Measurements from ENCODE around the gene GMDS. TPM values are rescaled to one million over a fixed set of nuclear protein-coding genes. Genes with fewer than 3 reads are reported as not detected.

GMDS gene
- total RNA-seq, 1 experiment from 2014 or later = 27.6 TPM

DNA sequence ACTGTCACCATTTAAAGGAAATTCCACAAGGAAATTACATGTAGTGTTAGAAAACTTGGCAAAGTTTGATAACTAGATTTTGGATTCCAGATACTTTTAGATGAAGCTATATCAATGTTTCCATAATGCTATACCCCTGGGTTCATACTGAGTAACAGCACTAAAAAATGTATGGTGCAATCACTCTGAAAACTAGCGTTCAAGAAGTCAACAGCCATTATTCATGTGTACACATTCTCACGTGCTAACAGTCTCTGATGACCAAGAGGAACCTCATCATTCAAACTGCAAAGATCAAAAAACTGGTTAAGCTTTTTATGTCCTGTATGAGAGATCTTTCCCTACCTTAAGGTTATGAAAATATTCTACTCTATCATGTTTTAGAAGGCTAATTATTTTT lies 197.6 kb downstream of the GMDS start:
- no CpG with 5 or more reads among the region's 2 CpGs for WGBS (ENCODE audit: extremely low coverage, insufficient read length, low lambda C conversion rate)
- Histone ChIP-seq H3K4me2 (ENCODE audit: insufficient read depth, insufficient read length, low read length) (no peak overlapping the region), H2BK12ac (ENCODE audit: insufficient read length, low read depth, low read length) (no peak overlapping the region), H4K5ac (ENCODE audit: insufficient read length, low read depth, low read length) (no peak overlapping the region), H2BK120ac (ENCODE audit: low read depth, low read length, poor library complexity, severe bottlenecking) (no peak overlapping the region), H3K4me1 (ENCODE audit: insufficient read depth, low read length) (no peaks in the 10 kb centered on the region), H3K9me3 (ENCODE audit: control insufficient read depth, low read depth, low read length) (no peaks in the 10 kb centered on the region), H3K79me1 (ENCODE audit: insufficient read depth, low read depth, low read length, poor library complexity, severe bottlenecking) (no peaks in the 10 kb centered on the region), H3K23ac (ENCODE audit: insufficient read length, low read depth, low read length) (no peak overlapping the region), H3K4ac (ENCODE audit: low read depth, low read length) (no peak overlapping the region), H2BK5ac (ENCODE audit: insufficient read length, low read length) (no peak overlapping the region), H3K27ac (ENCODE audit: insufficient read length, low read depth, low read length) (no peak overlapping the region), H2AFZ (ENCODE audit: low read length) (no peak overlapping the region), H2AK5ac (ENCODE audit: insufficient read length, low read length) (no peak overlapping the region), H3K56ac (ENCODE audit: insufficient read length, low read depth, low read length) (no peak overlapping the region), H2BK20ac (ENCODE audit: low read depth, low read length, poor library complexity, severe bottlenecking) (no peak overlapping the region), H4K20me1 (ENCODE audit: control insufficient read depth, insufficient read depth, insufficient read length) (no peaks in the 10 kb centered on the region), H3K79me2 (ENCODE audit: insufficient read depth, low read length) (no peaks in the 10 kb centered on the region), H4K8ac (replicated peaks; ENCODE audit: insufficient read length, low read depth, low read length) (no peak overlapping the region), H4K91ac (ENCODE audit: insufficient read length, low read depth, low read length) (no peak overlapping the region), H3K18ac (ENCODE audit: insufficient read length, low read depth, low read length) (no peak overlapping the region), H3K27me3 (ENCODE audit: insufficient read depth, low read length) (no peaks in the 10 kb centered on the region), H2BK15ac (ENCODE audit: low read depth, low read length) (no peak overlapping the region), H3K9ac (ENCODE audit: extremely low read depth, insufficient read length, low read length) (no peak overlapping the region), H3K23me2 (ENCODE audit: insufficient read length, low read depth, low read length, poor library complexity, severe bottlenecking) (no peaks in the 10 kb centered on the region), H3T11ph (ENCODE audit: low read length) (no peak overlapping the region), H3K14ac (ENCODE audit: insufficient read depth, low read length) (no peak overlapping the region)
- no peak for DNase-seq
- TF ChIP-seq, protein P1, sequence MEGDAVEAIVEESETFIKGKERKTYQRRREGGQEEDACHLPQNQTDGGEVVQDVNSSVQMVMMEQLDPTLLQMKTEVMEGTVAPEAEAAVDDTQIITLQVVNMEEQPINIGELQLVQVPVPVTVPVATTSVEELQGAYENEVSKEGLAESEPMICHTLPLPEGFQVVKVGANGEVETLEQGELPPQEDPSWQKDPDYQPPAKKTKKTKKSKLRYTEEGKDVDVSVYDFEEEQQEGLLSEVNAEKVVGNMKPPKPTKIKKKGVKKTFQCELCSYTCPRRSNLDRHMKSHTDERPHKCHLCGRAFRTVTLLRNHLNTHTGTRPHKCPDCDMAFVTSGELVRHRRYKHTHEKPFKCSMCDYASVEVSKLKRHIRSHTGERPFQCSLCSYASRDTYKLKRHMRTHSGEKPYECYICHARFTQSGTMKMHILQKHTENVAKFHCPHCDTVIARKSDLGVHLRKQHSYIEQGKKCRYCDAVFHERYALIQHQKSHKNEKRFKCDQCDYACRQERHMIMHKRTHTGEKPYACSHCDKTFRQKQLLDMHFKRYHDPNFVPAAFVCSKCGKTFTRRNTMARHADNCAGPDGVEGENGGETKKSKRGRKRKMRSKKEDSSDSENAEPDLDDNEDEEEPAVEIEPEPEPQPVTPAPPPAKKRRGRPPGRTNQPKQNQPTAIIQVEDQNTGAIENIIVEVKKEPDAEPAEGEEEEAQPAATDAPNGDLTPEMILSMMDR (conservative IDR thresholded peaks at IDR 0.05) = no peak
- Mint-ChIP-seq H3K4me3 (no peak overlapping the region), H3K4me1 (no peaks in the 10 kb centered on the region), H3K27ac (no peak overlapping the region), H3K36me3 (ENCODE audit: insufficient read depth in 1 of 3, low read depth in 3 of 3) (no peaks in the 10 kb centered on the region; a peak in 2 of 7 replicates), H3K27me3 (ENCODE audit: low read depth) (no peaks in the 10 kb centered on the region), H3K9me3 (peaks cover 2 to 3% of the 10 kb centered on the region in 2 experiments; a peak in 2 of 5 replicates)
